Stimulated activated CD8-positive, alpha-beta memory T cell treated with anti-CD3 and anti-CD28 coated beads, Interleukin-12 subunit alpha, Interleukin-12 subunit beta, amount 100 ng/mL, for 24 hours (primary cell): ENCODE measurements around the gene PRR20G.
"Not testable (repeated sequence)": the region's sequence is repeated elsewhere in the genome, so short reads cannot be mapped to it uniquely, and the experiment has no call there.

Source experiments
- DNase-seq: peaks from one replicate; pipeline ENCODE4 v3.0.0-alpha.2; 2020; ENCODE audit errors: extremely low read depth

The PRR20G gene

GRCh38 chr3:127299276-127299675 lies 11.4 kb upstream of the PRR20G start:
- DNase-seq, result no peak

GRCh38 chr3:127296959-127297358 lies 9.1 kb upstream of the PRR20G start:
- no peak for DNase-seq

GRCh38 chr3:127296166-127296565 lies 8.3 kb upstream of the PRR20G start:
- DNase-seq, result no peak

GRCh38 chr3:127293650-127294049 lies 5.8 kb upstream of the PRR20G start:
- not testable (repeated sequence) for DNase-seq

- no peak for DNase-seq
Measured at GRCh38 chr3:127291611-127292010, 3.8 kb upstream of the PRR20G start.

DNA sequence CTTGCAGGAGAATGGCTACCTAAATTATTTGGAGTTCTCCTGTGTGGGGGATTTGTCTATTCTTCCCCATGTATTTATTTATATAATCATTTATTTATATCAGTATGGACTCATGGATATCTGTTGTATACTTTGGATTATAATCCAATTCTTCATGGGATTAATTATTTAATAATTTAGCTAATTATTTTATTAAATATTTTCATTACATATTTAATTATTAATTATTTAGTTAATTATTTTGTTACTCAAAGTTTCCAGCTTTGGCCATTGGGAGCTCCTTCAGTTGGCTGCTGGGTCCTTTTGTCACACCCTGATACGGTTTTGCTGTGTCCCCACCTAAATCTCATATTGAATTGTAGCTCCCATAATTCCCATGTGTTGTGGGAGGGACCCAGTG lies 3.3 kb upstream of the PRR20G start:
- DNase-seq, result no peak

DNA sequence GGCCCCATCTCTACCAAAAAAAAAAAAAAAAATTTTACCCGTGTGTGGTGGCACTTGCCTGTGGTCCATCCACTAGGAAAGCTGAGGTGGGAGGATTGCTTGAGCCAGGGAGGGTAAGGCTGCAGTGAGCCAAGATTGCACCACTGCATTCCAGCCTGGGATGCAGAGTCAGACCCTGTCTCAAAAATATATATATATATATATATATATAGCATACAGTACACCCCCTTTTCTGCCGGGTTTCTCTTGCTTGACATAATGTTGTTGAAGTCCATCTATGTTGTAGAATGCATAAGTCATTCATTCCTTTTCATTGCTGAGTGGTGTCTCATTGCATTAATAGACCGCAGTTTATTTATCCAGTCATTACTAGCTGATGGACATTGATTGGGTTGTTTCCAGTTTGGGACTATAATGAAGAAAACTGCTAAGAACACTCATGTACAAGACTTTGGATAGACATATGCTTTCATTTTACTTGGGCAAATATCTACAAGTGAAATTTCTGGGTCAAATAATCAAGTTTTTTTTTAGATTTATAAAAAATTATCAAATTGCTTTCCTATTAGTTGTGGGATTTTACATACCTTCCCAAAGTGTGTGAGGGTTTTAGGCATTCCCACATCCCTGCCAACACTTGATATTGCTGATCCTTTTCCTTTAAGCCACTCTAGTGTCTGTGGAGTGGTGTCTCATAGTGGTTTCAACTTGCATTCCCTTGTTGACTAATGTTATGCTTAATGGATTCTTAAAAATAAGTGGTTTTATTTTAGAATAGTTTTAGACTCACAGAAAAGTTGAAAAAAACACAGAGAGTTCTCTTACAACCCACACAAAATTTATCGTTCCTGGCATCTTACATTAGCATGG lies 2.1 kb upstream of the PRR20G start:
- no peak for DNase-seq

DNA sequence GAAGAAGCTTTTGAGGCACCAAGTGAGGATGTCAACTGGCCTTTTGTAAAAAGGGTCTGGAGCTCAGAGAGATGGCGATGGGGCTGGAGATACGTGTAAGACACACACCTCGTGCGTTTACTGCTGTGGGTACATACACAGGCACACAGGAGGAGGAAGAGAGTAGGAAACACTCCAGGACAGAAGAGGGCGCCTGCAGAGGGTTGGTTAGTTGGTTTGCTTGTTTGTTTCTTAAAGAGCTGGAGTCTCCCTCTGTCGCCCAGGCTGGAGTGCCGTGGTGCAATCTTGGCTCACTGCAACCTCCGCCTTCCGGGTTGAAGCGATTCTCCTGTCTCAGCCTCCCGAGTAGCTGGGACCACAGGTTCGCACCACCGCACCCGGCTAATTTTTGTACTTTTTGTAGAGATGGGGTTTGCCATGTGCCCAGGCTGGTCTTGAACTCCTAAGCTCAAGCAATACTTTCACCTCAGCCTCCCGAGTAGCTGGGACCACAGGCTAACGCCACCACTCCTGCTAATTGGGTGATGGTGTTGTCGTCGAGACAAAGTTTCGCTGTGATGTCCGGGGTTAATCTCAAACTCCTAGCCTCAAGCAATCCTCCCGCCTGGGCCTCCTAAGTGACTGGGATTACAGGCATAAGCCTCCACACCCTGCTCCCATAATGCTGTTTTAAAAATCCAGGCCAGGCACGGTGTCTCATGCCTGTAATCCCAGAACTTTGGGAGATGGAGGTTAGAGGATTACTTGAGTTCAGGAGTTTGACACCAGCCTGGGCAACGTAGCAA lies 1.3 kb upstream of the PRR20G start:
- no peak for DNase-seq

- DNase-seq, result no peak
Measured at GRCh38 chr3:127288343-127288742, 497 bp upstream of the PRR20G start.

- no peak for DNase-seq
Measured at GRCh38 chr3:127286571-127287140, 1.2 kb downstream of the PRR20G start.

DNA sequence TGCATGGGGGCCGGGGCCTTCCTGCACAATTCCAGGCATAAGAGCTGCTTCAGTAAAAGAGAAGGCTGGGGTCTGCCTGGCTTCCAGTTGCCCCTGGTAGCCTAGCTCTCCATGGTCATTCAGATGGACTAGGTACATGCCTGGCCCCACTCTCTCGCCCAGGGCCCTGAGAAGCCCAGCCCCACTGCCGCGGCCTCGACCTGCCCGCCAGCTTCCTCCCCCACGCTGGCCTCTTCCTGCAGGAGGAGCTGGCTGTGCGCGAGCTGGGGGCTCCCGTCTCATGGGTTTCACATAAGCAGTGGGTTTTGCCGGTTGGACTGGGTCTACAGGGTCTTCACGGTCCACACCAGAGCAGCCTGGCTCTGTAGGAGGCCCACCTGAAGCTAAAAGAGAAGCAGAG lies 3.6 kb downstream of the PRR20G start:
- no peak for DNase-seq

DNA sequence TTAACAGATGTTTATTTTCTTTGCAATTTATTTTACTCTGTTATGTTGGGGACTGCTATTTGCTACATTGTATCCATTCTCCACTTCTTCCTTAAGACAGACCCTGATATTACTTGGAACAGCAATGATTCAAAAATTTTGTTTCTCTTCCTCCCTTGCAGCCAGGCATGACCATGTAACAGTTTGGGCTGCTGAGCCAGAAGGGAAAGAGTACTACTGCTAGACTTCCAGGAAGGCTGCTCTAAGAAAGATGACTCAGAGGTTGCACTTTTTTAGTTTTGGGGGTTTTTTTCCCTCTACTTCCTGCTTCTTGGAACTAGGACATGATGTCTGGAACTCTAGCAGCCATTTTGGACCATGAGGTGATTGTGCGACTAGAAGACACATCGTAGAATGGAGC lies 10.3 kb downstream of the PRR20G start:
- DNase-seq, result no peak

DNA sequence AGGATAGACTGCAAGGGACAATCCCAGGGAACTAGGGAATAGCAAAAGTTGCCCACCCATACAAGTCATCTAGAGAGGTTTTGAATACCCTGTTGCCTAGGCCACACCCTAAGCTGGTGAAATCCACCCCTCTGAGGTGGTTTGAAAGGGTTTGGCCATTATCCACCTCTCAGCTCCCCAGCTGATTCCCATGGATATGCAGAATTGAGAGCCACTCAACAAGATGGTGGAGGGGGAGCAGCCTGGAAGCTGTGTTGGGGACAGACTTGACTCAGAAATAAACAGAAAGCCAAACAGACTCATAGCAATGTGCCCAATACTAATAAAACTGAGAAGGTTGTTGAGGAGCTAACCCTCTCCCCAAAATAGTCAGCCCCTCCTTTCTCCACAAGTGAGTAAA lies 10.9 kb downstream of the PRR20G start:
- no peak for DNase-seq

DNA sequence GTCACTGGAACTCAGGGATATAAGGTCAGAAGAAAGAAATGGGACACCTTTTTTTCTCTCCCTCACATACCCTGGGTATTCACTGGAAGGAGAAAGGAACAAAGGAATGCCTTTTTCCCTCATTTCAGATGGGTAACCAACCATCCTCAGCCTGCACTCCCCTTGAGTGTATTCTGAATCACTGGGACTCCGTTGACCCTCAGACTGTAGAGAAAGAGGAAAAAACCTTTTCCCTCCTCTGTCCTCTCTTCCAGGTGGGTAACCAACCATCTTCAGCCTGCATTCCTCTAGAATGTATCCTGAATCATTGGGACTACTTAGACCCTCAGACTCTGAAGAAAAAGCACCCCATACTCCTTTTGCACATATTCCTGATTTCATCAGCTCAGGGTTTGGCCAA lies 11.4 kb downstream of the PRR20G start:
- no peak for DNase-seq

DNA sequence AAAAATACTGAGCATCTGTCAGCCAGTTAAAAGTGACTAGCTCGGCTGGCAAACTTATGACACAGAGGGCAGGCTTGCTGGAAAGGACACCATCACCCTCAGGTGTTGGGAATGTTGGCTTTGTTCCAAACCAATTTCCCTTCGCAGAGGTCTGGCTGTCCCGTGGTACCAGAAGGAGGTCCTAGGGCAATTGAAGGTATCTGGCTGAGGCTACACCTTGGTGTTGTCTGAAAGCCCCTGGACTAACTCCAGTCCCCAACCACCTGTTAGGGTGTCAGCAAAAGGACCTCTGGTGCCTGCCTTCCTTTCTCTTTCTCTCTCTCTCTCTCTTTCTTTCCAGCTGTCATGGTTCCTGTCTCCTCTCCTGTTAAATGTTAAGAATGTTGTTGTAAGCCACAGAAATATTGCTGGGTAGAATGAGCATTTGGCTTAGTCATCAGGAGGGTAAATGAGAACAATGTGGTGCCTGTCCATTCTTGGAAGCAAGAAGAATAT lies 12.5 kb downstream of the PRR20G start:
- no peak for DNase-seq

- no peak for DNase-seq
Measured at GRCh38 chr3:127274200-127274760, 13.6 kb downstream of the PRR20G start.

- no peak for DNase-seq
Measured at GRCh38 chr3:127273206-127273605, 14.6 kb downstream of the PRR20G start.

DNA sequence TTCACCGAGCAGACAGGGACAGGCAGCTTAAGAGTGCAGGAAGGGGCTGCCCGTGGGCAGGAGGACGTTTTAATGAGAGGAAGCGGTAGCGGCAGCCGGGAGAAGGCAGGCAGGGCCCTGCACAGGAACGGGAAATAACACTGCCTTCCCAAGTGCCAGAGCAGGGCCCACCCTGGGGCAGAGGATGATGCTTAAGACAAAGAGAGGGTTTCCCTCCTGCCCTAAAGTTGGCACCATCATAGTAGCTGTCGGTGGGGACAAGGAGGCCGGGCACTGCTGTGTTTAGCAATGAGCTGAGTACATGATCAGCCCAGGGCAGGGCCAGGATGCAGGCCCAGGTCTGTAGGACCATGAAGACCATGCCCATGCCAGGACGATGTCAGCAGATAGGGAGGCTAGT lies 21.7 kb downstream of the PRR20G start:
- DNase-seq, result no peak

- no peak for DNase-seq
Measured at GRCh38 chr3:127265581-127265981, 22.3 kb downstream of the PRR20G start.

GRCh38 chr3:127264794-127265514 lies 22.9 kb downstream of the PRR20G start:
- no peak for DNase-seq

DNA sequence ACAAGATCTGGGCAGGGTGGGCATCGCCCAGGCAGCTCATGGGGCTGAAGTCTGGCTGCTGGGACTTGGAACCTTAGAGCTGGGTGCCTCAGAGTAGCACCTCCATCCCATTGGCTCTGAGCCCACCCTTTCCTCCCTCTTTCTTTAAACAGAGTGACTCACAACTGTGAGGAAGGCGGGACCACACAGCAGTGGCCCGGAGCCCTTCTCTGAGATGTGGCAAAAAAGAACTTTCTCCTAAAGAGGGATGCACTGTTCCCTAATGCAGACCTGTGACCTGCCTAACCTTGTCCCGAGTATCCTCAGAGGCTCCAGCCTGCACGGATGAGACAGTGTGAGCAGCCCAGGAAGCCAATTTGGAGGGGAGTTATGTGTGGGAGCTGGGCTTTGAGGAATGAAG lies 23.6 kb downstream of the PRR20G start:
- DNase-seq, result no peak
